MM.1S (cell line): Measurements from ENCODE around the gene ZNF215.

ENCODE experiments used
- DNase-seq: peaks from one replicate; pipeline ENCODE4 v3.0.0-alpha.2; 2015
- H2AFZ ChIP-seq: fragments of 300-600 bp; sonication (generic); 2 replicates; pipeline ENCODE4 v1.6.0; 2016; ENCODE audit warnings: antibody characterized with exemption, low read length
- H3F3A ChIP-seq: fragments of 300-600 bp; sonication (generic); 2 replicates; pipeline ENCODE4 v1.6.1; 2016; ENCODE audit warnings: mild to moderate bottlenecking, antibody characterized with exemption, low read length, moderate library complexity, mixed read lengths; ENCODE audit not compliant: insufficient read depth
- H3K27ac ChIP-seq: fragments of 300-600 bp; sonication (generic); 2 replicates; pipeline ENCODE4 v1.5.1; 2016; ENCODE audit warnings: mild to moderate bottlenecking, low read length
- H3K27me3 ChIP-seq: fragments of 300-600 bp; sonication (generic); replicated peaks from 2 replicates; pipeline ENCODE4 v1.6.0; 2016; ENCODE audit warnings: low read length; ENCODE audit not compliant: insufficient read depth
- H3K36me3 ChIP-seq: fragments of 300-600 bp; sonication (generic); replicated peaks from 2 replicates; pipeline ENCODE4 v1.6.1; 2016; ENCODE audit warnings: mild to moderate bottlenecking, low read length, mixed read lengths; ENCODE audit not compliant: insufficient read depth
- H3K4me1 ChIP-seq: fragments of 300-600 bp; sonication (generic); 2 replicates; pipeline ENCODE4 v1.6.1; 2016; ENCODE audit warnings: low read length, mixed read lengths
- H3K4me2 ChIP-seq: fragments of 300-600 bp; sonication (generic); 2 replicates; pipeline ENCODE4 v1.6.0; 2016; ENCODE audit warnings: low read depth, low read length
- H3K4me3 ChIP-seq: fragments of 300-600 bp; sonication (generic); 2 replicates; pipeline ENCODE4 v1.5.1; 2016; ENCODE audit warnings: low read length, mixed read lengths
- H3K79me2 ChIP-seq: fragments of 300-600 bp; sonication (generic); 2 replicates; pipeline ENCODE4 v1.6.1; 2016; ENCODE audit warnings: mixed run types, low read length, mixed read lengths
- H3K9ac ChIP-seq: fragments of 300-600 bp; sonication (generic); 2 replicates; pipeline ENCODE4 v1.6.1; 2016; ENCODE audit warnings: low read length, mixed read lengths
- H3K9me2 ChIP-seq: fragments of 300-600 bp; sonication (generic); replicated peaks from 2 replicates; pipeline ENCODE4 v1.6.1; 2016; ENCODE audit warnings: mild to moderate bottlenecking, low read length, mixed read lengths; ENCODE audit not compliant: insufficient read depth
- H3K9me3 ChIP-seq: fragments of 300-600 bp; sonication (generic); replicated peaks from 2 replicates; pipeline ENCODE4 v1.6.1; 2016; ENCODE audit warnings: mild to moderate bottlenecking, low read length, mixed read lengths; ENCODE audit not compliant: insufficient read depth
- H4K20me1 ChIP-seq: fragments of 300-600 bp; sonication (generic); 2 replicates; pipeline ENCODE4 v1.6.1; 2016; ENCODE audit warnings: mild to moderate bottlenecking, low read length, moderate library complexity, mixed read lengths; ENCODE audit not compliant: insufficient read depth
- EZH2 ChIP-seq: fragments of 300-600 bp; sonication (generic); optimal IDR thresholded peaks from 2 replicates; pipeline ENCODE3; 2017; ENCODE audit warnings: low read depth, mild to moderate bottlenecking, antibody characterized with exemption, low read length, mixed read lengths
- EZH2phosphoT487 ChIP-seq: fragments of 300-600 bp; sonication (generic); IDR thresholded peaks from 2 replicates; pipeline ENCODE4 v1.6.1; 2018; ENCODE audit warnings: antibody characterized with exemption, low read length
- TF ChIP-seq, protein P1 (sequence below): fragments of 300-600 bp; sonication (generic); IDR thresholded peaks from 2 replicates; pipeline ENCODE4 v1.5.1; 2016; ENCODE audit warnings: antibody characterized with exemption, low read length, mixed read lengths

The ZNF215 gene

DNA sequence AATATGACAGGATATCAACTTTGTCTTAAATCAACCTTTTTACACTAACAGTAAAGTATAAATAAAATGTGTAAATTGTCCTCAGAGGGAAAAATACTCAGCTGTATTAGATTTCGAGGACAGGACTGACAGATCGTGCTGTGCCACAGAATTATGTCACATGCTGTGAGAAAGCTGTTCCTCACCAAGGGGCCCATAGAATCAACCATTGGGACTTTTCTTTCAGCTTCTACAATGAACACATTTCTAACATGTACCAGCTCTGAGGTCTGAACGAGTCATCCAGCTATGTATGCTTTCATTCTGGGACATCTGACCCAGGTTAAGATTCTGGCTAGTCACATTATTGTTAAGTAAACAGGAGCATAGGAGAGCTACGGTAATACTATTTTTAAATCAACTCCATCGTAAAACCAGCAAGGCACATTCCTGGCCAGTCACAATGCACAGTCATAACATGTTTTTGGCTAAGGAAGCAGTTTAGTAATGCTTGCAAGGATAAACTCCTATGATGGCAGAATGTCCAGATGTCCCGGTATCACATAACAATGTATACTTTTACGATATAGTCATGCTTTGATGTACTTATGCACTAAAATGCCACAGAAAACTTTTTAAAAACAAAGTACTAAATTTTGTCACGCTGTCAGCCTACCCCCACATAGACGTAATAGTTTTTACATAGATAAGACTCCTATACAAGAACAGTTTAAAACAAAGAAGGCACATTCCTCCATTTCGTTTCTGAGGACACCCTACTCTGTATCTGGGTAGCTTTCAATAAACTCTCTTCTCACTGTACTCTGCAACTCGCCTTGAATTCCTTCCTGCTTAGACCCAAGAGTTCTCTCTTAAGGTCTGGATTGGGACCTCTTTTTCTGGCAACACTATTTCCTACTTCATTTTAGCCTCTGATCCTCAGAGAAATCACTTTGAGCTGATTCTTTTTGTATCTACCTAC is 66.5 kb downstream of the ZNF215 start:
- no peak overlapping the region for H3K4me2 ChIP-seq
- no peak overlapping the region for H3K4me3 ChIP-seq
- no peaks in the 10 kb centered on the region for H3K9me3 ChIP-seq
- H3K4me1 ChIP-seq = no peaks in the 10 kb centered on the region
- no peak for DNase-seq
- H3K36me3 ChIP-seq = no peaks in the 10 kb centered on the region
- H3K27me3 ChIP-seq = no peaks in the 10 kb centered on the region
- H3K27ac ChIP-seq = no peak overlapping the region
- TF ChIP-seq, protein P1, sequence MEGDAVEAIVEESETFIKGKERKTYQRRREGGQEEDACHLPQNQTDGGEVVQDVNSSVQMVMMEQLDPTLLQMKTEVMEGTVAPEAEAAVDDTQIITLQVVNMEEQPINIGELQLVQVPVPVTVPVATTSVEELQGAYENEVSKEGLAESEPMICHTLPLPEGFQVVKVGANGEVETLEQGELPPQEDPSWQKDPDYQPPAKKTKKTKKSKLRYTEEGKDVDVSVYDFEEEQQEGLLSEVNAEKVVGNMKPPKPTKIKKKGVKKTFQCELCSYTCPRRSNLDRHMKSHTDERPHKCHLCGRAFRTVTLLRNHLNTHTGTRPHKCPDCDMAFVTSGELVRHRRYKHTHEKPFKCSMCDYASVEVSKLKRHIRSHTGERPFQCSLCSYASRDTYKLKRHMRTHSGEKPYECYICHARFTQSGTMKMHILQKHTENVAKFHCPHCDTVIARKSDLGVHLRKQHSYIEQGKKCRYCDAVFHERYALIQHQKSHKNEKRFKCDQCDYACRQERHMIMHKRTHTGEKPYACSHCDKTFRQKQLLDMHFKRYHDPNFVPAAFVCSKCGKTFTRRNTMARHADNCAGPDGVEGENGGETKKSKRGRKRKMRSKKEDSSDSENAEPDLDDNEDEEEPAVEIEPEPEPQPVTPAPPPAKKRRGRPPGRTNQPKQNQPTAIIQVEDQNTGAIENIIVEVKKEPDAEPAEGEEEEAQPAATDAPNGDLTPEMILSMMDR = no peak
- TF ChIP-seq EZH2phosphoT487 = no peak
- TF ChIP-seq EZH2 = no peak
- H3F3A ChIP-seq = no peaks in the 10 kb centered on the region
- H3K79me2 ChIP-seq = no peaks in the 10 kb centered on the region
- H2AFZ ChIP-seq = no peak overlapping the region
- no peaks in the 10 kb centered on the region for H3K9me2 ChIP-seq
- no peak overlapping the region for H3K9ac ChIP-seq
- no peaks in the 10 kb centered on the region for H4K20me1 ChIP-seq

DNA sequence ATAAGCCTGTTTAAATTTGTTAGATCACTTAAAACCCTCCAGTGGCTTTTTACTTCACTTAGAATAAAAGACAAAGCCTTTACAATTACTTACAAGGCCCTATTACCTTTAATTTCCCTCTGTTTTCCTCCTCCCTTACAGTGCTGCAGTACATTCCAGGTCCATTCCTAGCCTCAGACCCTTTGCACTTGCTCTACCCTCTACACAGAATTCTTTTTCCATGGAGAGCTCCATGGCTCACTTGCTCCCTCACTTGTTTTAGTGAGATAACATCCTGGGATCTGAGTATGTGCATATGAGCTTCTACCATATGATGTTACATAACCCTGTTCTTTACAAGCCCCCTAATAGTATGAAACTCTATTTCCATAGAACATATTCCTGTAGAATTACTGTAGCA is 69.5 kb downstream of the ZNF215 start:
- Histone ChIP-seq H4K20me1 (no peaks in the 10 kb centered on the region), H3F3A (no peaks in the 10 kb centered on the region), H3K9me3 (no peaks in the 10 kb centered on the region), H3K36me3 (no peaks in the 10 kb centered on the region), H3K4me2 (no peak overlapping the region), H3K9me2 (no peaks in the 10 kb centered on the region), H3K27ac (no peak overlapping the region), H3K4me3 (no peak overlapping the region), H2AFZ (no peak overlapping the region), H3K79me2 (no peaks in the 10 kb centered on the region), H3K9ac (no peak overlapping the region), H3K27me3 (no peaks in the 10 kb centered on the region), H3K4me1 (no peaks in the 10 kb centered on the region)
- DNase-seq = no peak
- no peak for TF ChIP-seq EZH2phosphoT487
- no peak for TF ChIP-seq EZH2
- TF ChIP-seq, protein P1 = no peak

DNA sequence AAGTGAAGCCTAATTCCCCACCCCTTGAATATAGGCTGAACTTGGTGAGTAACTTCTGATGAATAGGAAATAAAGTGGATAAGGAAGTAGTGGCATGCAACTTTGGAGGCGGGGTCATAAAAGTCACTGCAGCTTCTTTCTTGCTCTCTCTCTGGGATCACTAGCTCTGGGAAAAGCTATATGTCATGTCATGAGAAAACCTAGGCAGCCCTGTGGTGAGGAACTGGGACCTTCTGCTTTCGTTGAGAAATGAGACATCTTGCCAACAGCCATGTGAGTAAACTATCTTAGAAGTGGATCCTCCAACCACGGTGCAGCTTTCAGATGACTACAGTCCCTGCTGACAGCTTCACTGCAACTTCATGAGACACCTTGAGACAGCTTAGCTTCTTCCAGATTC is 78.3 kb downstream of the ZNF215 start:
- Histone ChIP-seq H4K20me1 (no peaks in the 10 kb centered on the region), H3F3A (no peaks in the 10 kb centered on the region), H3K4me3 (no peak overlapping the region), H3K36me3 (no peaks in the 10 kb centered on the region), H3K9me2 (no peaks in the 10 kb centered on the region), H3K27me3 (no peaks in the 10 kb centered on the region), H3K27ac (no peak overlapping the region), H2AFZ (no peak overlapping the region), H3K4me1 (no peaks in the 10 kb centered on the region), H3K4me2 (no peak overlapping the region), H3K9ac (no peak overlapping the region), H3K9me3 (no peaks in the 10 kb centered on the region), H3K79me2 (no peaks in the 10 kb centered on the region)
- DNase-seq = no peak
- TF ChIP-seq EZH2phosphoT487 (no peak), EZH2 (no peak)
- TF ChIP-seq, protein P1 = no peak
